NCI-H2029 (cell line): ENCODE measurements around the gene PSMD14.
"Not testable (repeated sequence)": the region's sequence is repeated elsewhere in the genome, so short reads cannot be mapped to it uniquely, and the experiment has no call there.

Experiments used
- DNase-seq: peaks from one replicate; lab custom pipeline; 2025; lab: John Stamatoyannopoulos, UW

The PSMD14 gene

GRCh38 chr2:161337247-161337646 lies 29.0 kb downstream of the PSMD14 start:
- no peak for DNase-seq

- DNase-seq: not testable (repeated sequence)
Observed at GRCh38 chr2:161339532-161339931, 31.3 kb downstream of the PSMD14 start.

GRCh38 chr2:161340930-161341413 lies 32.7 kb downstream of the PSMD14 start:
- DNase-seq: not testable (repeated sequence)

GRCh38 chr2:161343235-161343634 lies 35.0 kb downstream of the PSMD14 start:
- no peak for DNase-seq

GRCh38 chr2:161344692-161345091 lies 36.5 kb downstream of the PSMD14 start:
- no peak for DNase-seq

- DNase-seq: no peak
Observed at GRCh38 chr2:161351678-161352077, 43.5 kb downstream of the PSMD14 start.

GRCh38 chr2:161352719-161353118 lies 44.5 kb downstream of the PSMD14 start:
- DNase-seq: no peak

- no peak for DNase-seq
Observed at GRCh38 chr2:161353543-161353942, 45.3 kb downstream of the PSMD14 start.

GRCh38 chr2:161354106-161354505 lies 45.9 kb downstream of the PSMD14 start:
- no peak for DNase-seq

GRCh38 chr2:161355106-161355505 lies 46.9 kb downstream of the PSMD14 start:
- no peak for DNase-seq

GRCh38 chr2:161355983-161356382 lies 47.8 kb downstream of the PSMD14 start:
- no peak for DNase-seq

GRCh38 chr2:161357097-161357496 lies 48.9 kb downstream of the PSMD14 start:
- DNase-seq: no peak

- no peak for DNase-seq
Observed at GRCh38 chr2:161358838-161359237, 50.6 kb downstream of the PSMD14 start.

- not testable (repeated sequence) for DNase-seq
Observed at GRCh38 chr2:161360095-161360654, 52.0 kb downstream of the PSMD14 start.

- no peak for DNase-seq
Observed at GRCh38 chr2:161362568-161363166, 54.4 kb downstream of the PSMD14 start.

- DNase-seq: no peak
Observed at GRCh38 chr2:161367675-161368074, 59.5 kb downstream of the PSMD14 start.

- DNase-seq: no peak
Observed at GRCh38 chr2:161369311-161369710, 61.1 kb downstream of the PSMD14 start.

GRCh38 chr2:161370981-161371380 lies 62.8 kb downstream of the PSMD14 start:
- DNase-seq: no peak

- DNase-seq: no peak
Observed at GRCh38 chr2:161371869-161372268, 63.6 kb downstream of the PSMD14 start.

- no peak for DNase-seq
Observed at GRCh38 chr2:161373942-161374341, 65.7 kb downstream of the PSMD14 start.

GRCh38 chr2:161374446-161374845 lies 66.2 kb downstream of the PSMD14 start:
- DNase-seq: no peak

GRCh38 chr2:161379740-161380139 lies 71.5 kb downstream of the PSMD14 start:
- DNase-seq: no peak

GRCh38 chr2:161381546-161381945 lies 73.3 kb downstream of the PSMD14 start:
- no peak for DNase-seq

- no peak for DNase-seq
Observed at GRCh38 chr2:161382747-161383146, 74.5 kb downstream of the PSMD14 start.
